IMR-90 (cell line): ENCODE data around the gene ANGEL1. TPM values are rescaled to one million over a fixed set of nuclear protein-coding genes. Genes with fewer than 3 reads are reported as not detected.

Experiments
- ATAC-seq: fragments of 200-7000 bp; cut with Tn5 transposase; 2 replicates; pipeline ENCODE4 v1.9.1; 2020; ENCODE audit warnings: low read depth, mild to moderate bottlenecking, moderate library complexity
- BruUV-seq: library from RNA; stranded (reverse); fragments of 400-500 nt; replicated peaks from 2 replicates; lab custom pipeline; 2021; lab: Mats Ljungman, UMichigan
- CTCF ChIA-PET: fragments of 300-600 bp; formaldehyde crosslinking; extraction: SDS; loops from one replicate; lab custom pipeline; 2021; ENCODE audit warnings: antibody characterized with exemption; lab: Yijun Ruan, JAX
- POLR2A ChIA-PET: fragments of 300-600 bp; sonication (Branson Sonifier 250); formaldehyde crosslinking; loops from one replicate; lab custom pipeline; 2022; ENCODE audit warnings: antibody characterized with exemption; ENCODE audit not compliant: unreplicated experiment; lab: Charles Lee
- DNase-seq: peaks from one replicate; pipeline ENCODE4 v3.0.0; 2013
- H2AFZ ChIP-seq: replicated peaks from 2 replicates; pipeline ENCODE3; 2013; ENCODE audit warnings: low read length, mild to moderate bottlenecking; ENCODE audit not compliant: poor library complexity
- H2AK5ac ChIP-seq: 2 replicates; pipeline ENCODE4 v1.6.1; 2013; ENCODE audit warnings: low read depth, low read length, inconsistent platforms
- H2AK9ac ChIP-seq: replicated peaks from 2 replicates; pipeline ENCODE3; 2013; ENCODE audit warnings: mild to moderate bottlenecking, low read depth, low read length, moderate library complexity; ENCODE audit not compliant: poor library complexity
- H2BK120ac ChIP-seq: 2 replicates; pipeline ENCODE4 v1.6.1; 2013; ENCODE audit warnings: low read depth, low read length, inconsistent platforms
- H2BK15ac ChIP-seq: 3 replicates; pipeline ENCODE4 v1.6.1; 2013; ENCODE audit warnings: low read depth, low read length, inconsistent platforms
- H2BK20ac ChIP-seq: 2 replicates; pipeline ENCODE4 v1.6.1; 2013; ENCODE audit warnings: low read depth, mild to moderate bottlenecking, inconsistent platforms, low read length, moderate library complexity
- H2BK5ac ChIP-seq: 2 replicates; pipeline ENCODE4 v1.6.1; 2013; ENCODE audit warnings: mild to moderate bottlenecking, low read depth, low read length, inconsistent platforms; ENCODE audit not compliant: poor library complexity, severe bottlenecking
- H3K14ac ChIP-seq: replicated peaks from 2 replicates; pipeline ENCODE4 v1.6.1; 2013; ENCODE audit warnings: low read depth, low read length, inconsistent platforms
- H3K18ac ChIP-seq: 2 replicates; pipeline ENCODE4 v1.6.1; 2013; ENCODE audit warnings: low read depth, low read length, control low read depth
- H3K23ac ChIP-seq: 2 replicates; pipeline ENCODE4 v1.6.1; 2013; ENCODE audit warnings: low read depth, low read length, inconsistent platforms
- H3K27ac ChIP-seq: 2 replicates; pipeline ENCODE4 v1.5.1; 2013; ENCODE audit warnings: mild to moderate bottlenecking, control low read depth, low read length; ENCODE audit not compliant: insufficient read depth
- H3K27me3 ChIP-seq: 2 replicates; pipeline ENCODE4 v1.6.1; 2013; ENCODE audit warnings: low read length; ENCODE audit not compliant: control insufficient read depth, insufficient read depth
- H3K36me3 ChIP-seq: 2 replicates; pipeline ENCODE4 v1.6.1; 2013; ENCODE audit warnings: low read length, mixed read lengths; ENCODE audit not compliant: control insufficient read depth, insufficient read depth
- H3K4ac ChIP-seq: 2 replicates; pipeline ENCODE4 v1.6.1; 2013; ENCODE audit warnings: low read depth, low read length, inconsistent platforms
- H3K4me1 ChIP-seq: 2 replicates; pipeline ENCODE4 v1.6.1; 2013; ENCODE audit warnings: low read length, mixed read lengths; ENCODE audit not compliant: control insufficient read depth, insufficient read depth
- H3K4me2 ChIP-seq: 2 replicates; pipeline ENCODE4 v1.6.1; 2013; ENCODE audit warnings: low read depth, mild to moderate bottlenecking, control low read depth, low read length, moderate library complexity
- H3K4me3 ChIP-seq: 2 replicates; pipeline ENCODE4 v1.5.1; 2013; ENCODE audit warnings: low read depth, mild to moderate bottlenecking, control low read depth, low read length, moderate library complexity; ENCODE audit not compliant: insufficient read depth
- H3K56ac ChIP-seq: 2 replicates; pipeline ENCODE4 v1.6.1; 2013; ENCODE audit warnings: low read length, inconsistent platforms; ENCODE audit not compliant: insufficient read depth; ENCODE audit errors: extremely low read depth
- H3K79me1 ChIP-seq, 2 experiments: 2 replicates each; pipeline ENCODE4 v1.6.1; 2013; ENCODE audit warnings: low read length in 2 of 2, inconsistent platforms in 1 of 2, low read depth in 1 of 2
- H3K9ac ChIP-seq: 2 replicates; pipeline ENCODE4 v1.6.1; 2013; ENCODE audit warnings: low read depth, low read length, control low read depth
- H3K9me1 ChIP-seq: 2 replicates; pipeline ENCODE4 v1.6.1; 2013; ENCODE audit warnings: low read length, inconsistent platforms; ENCODE audit not compliant: insufficient read depth
- H3K9me3 ChIP-seq: 2 replicates; pipeline ENCODE4 v1.6.1; 2013; ENCODE audit warnings: low read length; ENCODE audit not compliant: control insufficient read depth, insufficient read depth
- H4K20me1 ChIP-seq: 2 replicates; pipeline ENCODE4 v1.6.1; 2013; ENCODE audit warnings: low read length, inconsistent platforms; ENCODE audit not compliant: insufficient read depth
- H4K5ac ChIP-seq: 2 replicates; pipeline ENCODE4 v1.6.1; 2013; ENCODE audit warnings: mild to moderate bottlenecking, low read depth, low read length, control low read depth
- H4K8ac ChIP-seq, 2 experiments: 2 replicates each; pipeline ENCODE4 v1.6.1; 2013; ENCODE audit warnings: low read depth in 2 of 2, low read length in 2 of 2, control low read depth in 1 of 2, inconsistent platforms in 1 of 2
- H4K91ac ChIP-seq: 2 replicates; pipeline ENCODE4 v1.6.1; 2013; ENCODE audit warnings: low read depth, low read length, inconsistent platforms; ENCODE audit not compliant: insufficient read depth
- MAZ ChIP-seq: IDR thresholded peaks from 2 replicates; pipeline ENCODE4 v1.6.1; 2012; ENCODE audit warnings: low read depth, mild to moderate bottlenecking, low read length, improper control_type of control experiment, moderate library complexity, borderline replicate concordance
- WGBS, 2 experiments: methylation state at CpG; one replicate each; pipeline versions ENCODE4 v1.1.5 to v1.1.7; 2013; ENCODE audit warnings: missing lambda C conversion rate in 2 of 2; ENCODE audit not compliant: insufficient read length in 1 of 2; ENCODE audit errors: extremely low coverage in 2 of 2; 5-methylcytosine and 5-hydroxymethylcytosine counted together
- dilution Hi-C: fragments of 300-500 bp; cut with HindIII; formaldehyde crosslinking; loops from one replicate; pipeline ENCODE4 v1.14.3; 2018; ENCODE audit warnings: low sequenced_read_pairs; ENCODE audit not compliant: unreplicated experiment
- in situ Hi-C: fragments of 300-500 bp; cut with MboI; formaldehyde crosslinking; loops from 3 replicates; pipeline ENCODE4 v1.14.3; 2019; ENCODE audit warnings: low sequenced_read_pairs, inconsistent platforms, mixed read lengths
- intact Hi-C: fragments of 100-400 bp; cut with micrococcal nuclease; formaldehyde crosslinking; loops from 2 replicates; pipeline ENCODE4 v1.10.0; 2022
- polyA plus RNA-seq, 3 experiments: library from polyadenylated mRNA; depleted of rRNA; stranded (reverse); fragments of >200 nt; gene quantifications; 2 replicates each; pipeline ENCODE4 v1.2.3, GENCODE V29; 2012; ENCODE audit warnings: low replicate concordance in 1 of 3
- total RNA-seq: library from RNA; depleted of rRNA; stranded (reverse); fragments of >200 nt; gene quantifications from 2 replicates; pipeline ENCODE4 v1.2.3, GENCODE V29; 2012

The ANGEL1 gene
- total and polyA plus RNA-seq, 2 of the 4 experiments (the other 2 are of a cell fraction): 4.1 to 10.0 TPM

- ChIA-PET POLR2A (no interaction called here), CTCF (interaction anchor here (0.7 kb wide), 1 partner anchor 18 kb away, joined by 8 read pairs; no protein-coding TSS in a partner anchor)
- no peak overlapping the region for H3K23ac ChIP-seq
- no peak overlapping the region for H3K14ac ChIP-seq
- H2BK120ac ChIP-seq: no peak overlapping the region
- no peaks in the 10 kb centered on the region for H3K4me1 ChIP-seq
- intact Hi-C loops: no loop called here
- H4K8ac ChIP-seq: no peak overlapping the region
- H4K20me1 ChIP-seq: no peaks in the 10 kb centered on the region
- H3K79me1 ChIP-seq: no peaks in the 10 kb centered on the region
- no peak overlapping the region for H2AK5ac ChIP-seq
- H3K9ac ChIP-seq: no peak overlapping the region
- no peak overlapping the region for H4K5ac ChIP-seq
- peaks cover 21% of the 10 kb centered on the region for H3K36me3 ChIP-seq
- no peak overlapping the region for H3K18ac ChIP-seq
- no peak overlapping the region for H2BK15ac ChIP-seq
- H2AFZ ChIP-seq: no peak overlapping the region
- in situ Hi-C loops: no loop called here
- no peaks in the 10 kb centered on the region for H3K27me3 ChIP-seq
- no peak overlapping the region for H3K27ac ChIP-seq
- H3K56ac ChIP-seq: no peak overlapping the region
- WGBS, 2 experiments: no CpG with 5 or more reads among the region's 2 CpGs
- BruUV-seq: no TSS peak
- no peak overlapping the region for H2BK5ac ChIP-seq
- H3K4ac ChIP-seq: no peak overlapping the region
- H4K91ac ChIP-seq: no peak overlapping the region
- no peak for ATAC-seq
- H3K9me3 ChIP-seq: no peaks in the 10 kb centered on the region
- no peak for TF ChIP-seq MAZ
- peaks cover 2% of the 10 kb centered on the region; the same call in 1 of the 2 replicates for H3K9me1 ChIP-seq
- dilution Hi-C loops: no loop called here
- H3K4me2 ChIP-seq: no peak overlapping the region
- DNase-seq: no peak
- H2BK20ac ChIP-seq: no peak overlapping the region
- H3K4me3 ChIP-seq: no peak overlapping the region
- H2AK9ac ChIP-seq: no peak overlapping the region
Observed at GRCh38 chr14:76786601-76787000, 26.1 kb downstream of the ANGEL1 start.
